Measurements from ENCODE around the gene MTO1. TPM values are rescaled to one million over a fixed set of nuclear protein-coding genes. Genes with fewer than 3 reads are reported as not detected.

Gene MTO1
- total RNA-seq, 4 donors from 2014 or later, result 12.9 to 34.3 (median 23.9) TPM

DNA sequence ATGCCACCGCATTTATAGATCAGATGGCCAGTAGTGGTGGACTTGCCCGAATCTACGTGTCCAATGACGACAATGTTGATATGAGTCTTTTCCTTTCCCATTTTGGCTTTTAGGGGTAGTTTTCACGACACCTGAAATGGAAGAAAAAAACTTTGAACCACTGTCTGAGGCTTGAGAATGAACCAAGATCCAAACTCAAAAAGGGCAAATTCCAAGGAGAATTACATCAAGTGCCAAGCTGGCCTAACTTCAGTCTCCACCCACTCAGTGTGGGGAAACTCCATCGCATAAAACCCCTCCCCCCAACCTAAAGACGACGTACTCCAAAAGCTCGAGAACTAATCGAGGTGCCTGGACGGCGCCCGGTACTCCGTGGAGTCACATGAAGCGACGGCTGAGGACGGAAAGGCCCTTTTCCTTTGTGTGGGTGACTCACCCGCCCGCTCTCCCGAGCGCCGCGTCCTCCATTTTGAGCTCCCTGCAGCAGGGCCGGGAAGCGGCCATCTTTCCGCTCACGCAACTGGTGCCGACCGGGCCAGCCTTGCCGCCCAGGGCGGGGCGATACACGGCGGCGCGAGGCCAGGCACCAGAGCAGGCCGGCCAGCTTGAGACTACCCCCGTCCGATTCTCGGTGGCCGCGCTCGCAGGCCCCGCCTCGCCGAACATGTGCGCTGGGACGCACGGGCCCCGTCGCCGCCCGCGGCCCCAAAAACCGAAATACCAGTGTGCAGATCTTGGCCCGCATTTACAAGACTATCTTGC, 58.6 kb downstream of the MTO1 start:
- TF ChIP-seq, protein P1, sequence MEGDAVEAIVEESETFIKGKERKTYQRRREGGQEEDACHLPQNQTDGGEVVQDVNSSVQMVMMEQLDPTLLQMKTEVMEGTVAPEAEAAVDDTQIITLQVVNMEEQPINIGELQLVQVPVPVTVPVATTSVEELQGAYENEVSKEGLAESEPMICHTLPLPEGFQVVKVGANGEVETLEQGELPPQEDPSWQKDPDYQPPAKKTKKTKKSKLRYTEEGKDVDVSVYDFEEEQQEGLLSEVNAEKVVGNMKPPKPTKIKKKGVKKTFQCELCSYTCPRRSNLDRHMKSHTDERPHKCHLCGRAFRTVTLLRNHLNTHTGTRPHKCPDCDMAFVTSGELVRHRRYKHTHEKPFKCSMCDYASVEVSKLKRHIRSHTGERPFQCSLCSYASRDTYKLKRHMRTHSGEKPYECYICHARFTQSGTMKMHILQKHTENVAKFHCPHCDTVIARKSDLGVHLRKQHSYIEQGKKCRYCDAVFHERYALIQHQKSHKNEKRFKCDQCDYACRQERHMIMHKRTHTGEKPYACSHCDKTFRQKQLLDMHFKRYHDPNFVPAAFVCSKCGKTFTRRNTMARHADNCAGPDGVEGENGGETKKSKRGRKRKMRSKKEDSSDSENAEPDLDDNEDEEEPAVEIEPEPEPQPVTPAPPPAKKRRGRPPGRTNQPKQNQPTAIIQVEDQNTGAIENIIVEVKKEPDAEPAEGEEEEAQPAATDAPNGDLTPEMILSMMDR (IDR thresholded peaks at IDR 0.05), result no peak
- TF ChIP-seq POLR2A (IDR thresholded peaks at IDR 0.05), result no peak
- TF ChIP-seq POLR2AphosphoS5 (IDR thresholded peaks at IDR 0.05), result peak; percentile 26 to 79 (median 79)
- WGBS, result 1% methylated on average over 17 of the region's 56 CpGs
- peaks cover 63% of the 10 kb centered on the region for H3K4me1 ChIP-seq

DNA sequence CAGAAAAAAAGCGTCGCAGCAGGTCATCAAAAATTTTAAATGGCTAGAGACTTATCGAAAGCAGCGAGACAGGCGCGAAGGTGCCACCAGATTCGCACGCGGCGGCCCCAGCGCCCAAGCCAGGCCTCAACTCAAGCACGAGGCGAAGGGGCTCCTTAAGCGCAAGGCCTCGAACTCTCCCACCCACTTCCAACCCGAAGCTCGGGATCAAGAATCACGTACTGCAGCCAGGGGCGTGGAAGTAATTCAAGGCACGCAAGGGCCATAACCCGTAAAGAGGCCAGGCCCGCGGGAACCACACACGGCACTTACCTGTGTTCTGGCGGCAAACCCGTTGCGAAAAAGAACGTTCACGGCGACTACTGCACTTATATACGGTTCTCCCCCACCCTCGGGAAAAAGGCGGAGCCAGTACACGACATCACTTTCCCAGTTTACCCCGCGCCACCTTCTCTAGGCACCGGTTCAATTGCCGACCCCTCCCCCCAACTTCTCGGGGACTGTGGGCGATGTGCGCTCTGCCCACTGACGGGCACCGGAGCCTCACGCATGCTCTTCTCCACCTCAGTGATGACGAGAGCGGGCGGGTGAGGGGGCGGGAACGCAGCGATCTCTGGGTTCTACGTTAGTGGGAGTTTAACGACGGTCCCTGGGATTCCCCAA, 59.3 kb downstream of the MTO1 start, which contains the start of gene EEF1A1:
Gene EEF1A1 (minus strand): TSS at position 345 of the 663 bp plus-strand sequence. CDS start 1,006 bp downstream, outside the sequence.
- WGBS, result under 1% methylated on average over 51 of the region's 53 CpGs
- H3K4me3 ChIP-seq, result peak within 1 kb of the TSS; percentile 93
- H3K27me3 ChIP-seq, result no peaks in the 10 kb centered on the region
- TF ChIP-seq EP300 (IDR thresholded peaks at IDR 0.05) (peak; percentile 63), POLR2AphosphoS5 (IDR thresholded peaks at IDR 0.05) (peak; percentile 99 to 100 (median 100)), POLR2A (IDR thresholded peaks at IDR 0.05) (peak; percentile 99)
- TF ChIP-seq, protein P1 (IDR thresholded peaks at IDR 0.05), result no peak
- H3K9me3 ChIP-seq, result no peaks in the 10 kb centered on the region
- H3K27ac ChIP-seq, result peak within 1 kb of the TSS; percentile 99
- peak; percentile 100 for DNase-seq (ENCODE audit: low spot score in 2 of 2)
- H3K36me3 ChIP-seq, result peaks cover 34% of the 10 kb centered on the region
- peaks cover 56% of the 10 kb centered on the region for H3K4me1 ChIP-seq

More for the DNA sequence above, 58.6 kb downstream of the MTO1 start:
- Histone ChIP-seq H3K27ac (peak overlapping the region; percentile 99), H3K9me3 (no peaks in the 10 kb centered on the region), H3K4me3 (peak overlapping the region; percentile 93), H3K36me3 (peaks cover 36% of the 10 kb centered on the region), H3K27me3 (no peaks in the 10 kb centered on the region)
- peak; percentile 88 to 90 for DNase-seq (ENCODE audit: low spot score in 2 of 2)

DNA sequence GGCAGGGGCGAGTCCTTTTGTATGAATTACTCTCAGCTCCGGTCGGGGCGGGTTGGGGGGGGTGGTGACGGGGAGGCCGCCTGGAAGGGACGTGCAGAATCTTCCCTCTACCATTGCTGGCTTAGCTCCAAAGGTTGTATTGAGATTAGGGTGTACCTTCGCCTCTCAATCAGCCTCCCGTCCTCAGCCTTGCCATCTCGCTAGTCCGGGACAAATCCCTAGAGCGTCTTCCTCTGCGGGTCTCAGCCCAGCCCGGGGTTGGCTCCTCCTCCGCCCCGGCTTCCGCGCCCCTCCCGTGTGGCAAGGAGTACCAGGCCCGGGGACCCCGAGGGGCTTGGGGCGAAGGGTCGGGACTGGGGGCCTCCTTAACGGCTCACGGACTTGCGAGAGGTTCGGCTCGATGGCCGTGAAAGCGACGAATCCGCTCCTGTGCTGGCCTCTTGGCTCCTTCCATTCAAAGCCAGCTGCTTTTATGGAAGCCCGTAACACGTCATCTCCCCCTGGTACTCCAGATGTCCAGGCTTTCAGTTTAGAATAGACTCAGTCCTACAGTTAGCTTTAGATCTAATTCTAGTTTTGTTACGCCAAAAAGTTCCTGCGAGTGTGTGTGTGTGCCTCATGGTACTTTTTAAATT, 59.9 kb downstream of the MTO1 start:
- no peaks in the 10 kb centered on the region for H3K27me3 ChIP-seq
- H3K4me3 ChIP-seq, result peak overlapping the region; percentile 93
- H3K9me3 ChIP-seq, result no peaks in the 10 kb centered on the region
- WGBS, result 0% methylated on average over 4 of the region's 36 CpGs
- peak; percentile 91 to 92 for DNase-seq (ENCODE audit: low spot score in 2 of 2)
- peaks cover 28% of the 10 kb centered on the region for H3K36me3 ChIP-seq
- peaks cover 49% of the 10 kb centered on the region for H3K4me1 ChIP-seq
- TF ChIP-seq, protein P1 (IDR thresholded peaks at IDR 0.05), result no peak
- TF ChIP-seq POLR2AphosphoS5 (IDR thresholded peaks at IDR 0.05) (peak in 1 of 3 donors; percentile 14), EP300 (IDR thresholded peaks at IDR 0.05) (no peak), POLR2A (IDR thresholded peaks at IDR 0.05) (peak in 1 of 2 donors; percentile 64)
- peak overlapping the region; percentile 99 for H3K27ac ChIP-seq

DNA sequence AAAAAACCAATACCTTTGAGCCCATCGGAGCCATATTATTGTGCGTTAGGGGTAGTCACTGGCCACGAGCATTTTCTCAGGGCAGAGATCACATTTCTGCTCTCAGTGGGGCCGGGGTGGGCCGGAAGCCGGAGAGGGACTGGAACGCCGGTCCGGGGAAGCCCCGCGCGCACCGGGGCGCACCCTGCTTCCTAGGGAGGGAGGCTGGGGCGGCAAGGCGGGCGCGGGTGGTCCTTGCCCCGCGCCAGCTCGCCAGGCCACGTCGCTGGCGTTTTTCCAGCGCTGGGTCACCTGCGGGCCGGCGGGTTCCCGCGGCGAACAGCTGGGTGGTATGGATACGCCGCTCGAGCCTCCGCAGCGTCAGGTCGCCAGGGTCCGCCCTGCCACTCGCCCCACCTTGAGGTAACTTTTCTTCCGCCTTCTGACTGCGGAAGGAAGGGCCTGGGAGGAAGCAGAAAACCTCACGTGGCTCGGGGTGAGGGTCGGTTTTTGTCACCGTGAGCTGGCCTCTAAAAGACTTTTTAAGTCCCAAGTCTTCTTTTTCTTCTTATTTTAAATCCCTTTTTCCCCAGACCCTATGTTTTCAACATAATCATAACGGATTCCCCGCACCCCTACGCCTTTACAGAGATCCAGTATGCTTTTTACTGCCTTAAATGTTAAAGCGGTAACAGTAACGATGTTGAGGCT, 62.0 kb downstream of the MTO1 start:
- H3K4me3 ChIP-seq, result peak overlapping the region; percentile 93
- TF ChIP-seq EP300 (IDR thresholded peaks at IDR 0.05) (no peak), POLR2A (IDR thresholded peaks at IDR 0.05) (peak in 1 of 2 donors; percentile 73), POLR2AphosphoS5 (IDR thresholded peaks at IDR 0.05) (peak in 2 of 3 donors; percentile 51 to 62)
- TF ChIP-seq, protein P1 (IDR thresholded peaks at IDR 0.05), result no peak
- 8% methylated on average over 23 of the region's 50 CpGs for WGBS
- peak; percentile 81 to 82 for DNase-seq (ENCODE audit: low spot score in 2 of 2)
- H3K9me3 ChIP-seq, result no peaks in the 10 kb centered on the region
- H3K27me3 ChIP-seq, result no peaks in the 10 kb centered on the region
- H3K36me3 ChIP-seq, result peaks cover 10% of the 10 kb centered on the region
- H3K27ac ChIP-seq, result peak overlapping the region; percentile 99
- H3K4me1 ChIP-seq, result peaks cover 32% of the 10 kb centered on the region
